IMR-90 (cell line): ENCODE measurements around the gene DNMT1. TPM values are rescaled to one million over a fixed set of nuclear protein-coding genes. Genes with fewer than 3 reads are reported as not detected.

Experiments used
- ATAC-seq: fragments of 200-7000 bp; cut with Tn5 transposase; 2 replicates; pipeline ENCODE4 v1.9.1; 2020; ENCODE audit warnings: low read depth, mild to moderate bottlenecking, moderate library complexity
- BruUV-seq: library from RNA; stranded (reverse); fragments of 400-500 nt; replicated peaks from 2 replicates; lab custom pipeline; 2021; lab: Mats Ljungman, UMichigan
- CTCF ChIA-PET: fragments of 300-600 bp; formaldehyde crosslinking; extraction: SDS; loops from one replicate; lab custom pipeline; 2021; ENCODE audit warnings: antibody characterized with exemption; lab: Yijun Ruan, JAX
- POLR2A ChIA-PET: fragments of 300-600 bp; sonication (Branson Sonifier 250); formaldehyde crosslinking; loops from one replicate; lab custom pipeline; 2022; ENCODE audit warnings: antibody characterized with exemption; ENCODE audit not compliant: unreplicated experiment; lab: Charles Lee
- DNase-seq: peaks from one replicate; pipeline ENCODE4 v3.0.0; 2013
- H2AFZ ChIP-seq: replicated peaks from 2 replicates; pipeline ENCODE3; 2013; ENCODE audit warnings: low read length, mild to moderate bottlenecking; ENCODE audit not compliant: poor library complexity
- H2AK5ac ChIP-seq: 2 replicates; pipeline ENCODE4 v1.6.1; 2013; ENCODE audit warnings: low read depth, low read length, inconsistent platforms
- H2AK9ac ChIP-seq: replicated peaks from 2 replicates; pipeline ENCODE3; 2013; ENCODE audit warnings: mild to moderate bottlenecking, low read depth, low read length, moderate library complexity; ENCODE audit not compliant: poor library complexity
- H2BK120ac ChIP-seq: 2 replicates; pipeline ENCODE4 v1.6.1; 2013; ENCODE audit warnings: low read depth, low read length, inconsistent platforms
- H2BK15ac ChIP-seq: 3 replicates; pipeline ENCODE4 v1.6.1; 2013; ENCODE audit warnings: low read depth, low read length, inconsistent platforms
- H2BK20ac ChIP-seq: 2 replicates; pipeline ENCODE4 v1.6.1; 2013; ENCODE audit warnings: low read depth, mild to moderate bottlenecking, inconsistent platforms, low read length, moderate library complexity
- H2BK5ac ChIP-seq: 2 replicates; pipeline ENCODE4 v1.6.1; 2013; ENCODE audit warnings: mild to moderate bottlenecking, low read depth, low read length, inconsistent platforms; ENCODE audit not compliant: poor library complexity, severe bottlenecking
- H3K14ac ChIP-seq: replicated peaks from 2 replicates; pipeline ENCODE4 v1.6.1; 2013; ENCODE audit warnings: low read depth, low read length, inconsistent platforms
- H3K18ac ChIP-seq: 2 replicates; pipeline ENCODE4 v1.6.1; 2013; ENCODE audit warnings: low read depth, low read length, control low read depth
- H3K23ac ChIP-seq: 2 replicates; pipeline ENCODE4 v1.6.1; 2013; ENCODE audit warnings: low read depth, low read length, inconsistent platforms
- H3K27ac ChIP-seq: 2 replicates; pipeline ENCODE4 v1.5.1; 2013; ENCODE audit warnings: mild to moderate bottlenecking, control low read depth, low read length; ENCODE audit not compliant: insufficient read depth
- H3K27me3 ChIP-seq: 2 replicates; pipeline ENCODE4 v1.6.1; 2013; ENCODE audit warnings: low read length; ENCODE audit not compliant: control insufficient read depth, insufficient read depth
- H3K36me3 ChIP-seq: 2 replicates; pipeline ENCODE4 v1.6.1; 2013; ENCODE audit warnings: low read length, mixed read lengths; ENCODE audit not compliant: control insufficient read depth, insufficient read depth
- H3K4ac ChIP-seq: 2 replicates; pipeline ENCODE4 v1.6.1; 2013; ENCODE audit warnings: low read depth, low read length, inconsistent platforms
- H3K4me1 ChIP-seq: 2 replicates; pipeline ENCODE4 v1.6.1; 2013; ENCODE audit warnings: low read length, mixed read lengths; ENCODE audit not compliant: control insufficient read depth, insufficient read depth
- H3K4me2 ChIP-seq: 2 replicates; pipeline ENCODE4 v1.6.1; 2013; ENCODE audit warnings: low read depth, mild to moderate bottlenecking, control low read depth, low read length, moderate library complexity
- H3K4me3 ChIP-seq: 2 replicates; pipeline ENCODE4 v1.5.1; 2013; ENCODE audit warnings: low read depth, mild to moderate bottlenecking, control low read depth, low read length, moderate library complexity; ENCODE audit not compliant: insufficient read depth
- H3K56ac ChIP-seq: 2 replicates; pipeline ENCODE4 v1.6.1; 2013; ENCODE audit warnings: low read length, inconsistent platforms; ENCODE audit not compliant: insufficient read depth; ENCODE audit errors: extremely low read depth
- H3K79me1 ChIP-seq, 2 experiments: 2 replicates each; pipeline ENCODE4 v1.6.1; 2013; ENCODE audit warnings: low read length in 2 of 2, inconsistent platforms in 1 of 2, low read depth in 1 of 2
- H3K9ac ChIP-seq: 2 replicates; pipeline ENCODE4 v1.6.1; 2013; ENCODE audit warnings: low read depth, low read length, control low read depth
- H3K9me1 ChIP-seq: 2 replicates; pipeline ENCODE4 v1.6.1; 2013; ENCODE audit warnings: low read length, inconsistent platforms; ENCODE audit not compliant: insufficient read depth
- H3K9me3 ChIP-seq: 2 replicates; pipeline ENCODE4 v1.6.1; 2013; ENCODE audit warnings: low read length; ENCODE audit not compliant: control insufficient read depth, insufficient read depth
- H4K20me1 ChIP-seq: 2 replicates; pipeline ENCODE4 v1.6.1; 2013; ENCODE audit warnings: low read length, inconsistent platforms; ENCODE audit not compliant: insufficient read depth
- H4K5ac ChIP-seq: 2 replicates; pipeline ENCODE4 v1.6.1; 2013; ENCODE audit warnings: mild to moderate bottlenecking, low read depth, low read length, control low read depth
- H4K8ac ChIP-seq, 2 experiments: 2 replicates each; pipeline ENCODE4 v1.6.1; 2013; ENCODE audit warnings: low read depth in 2 of 2, low read length in 2 of 2, control low read depth in 1 of 2, inconsistent platforms in 1 of 2
- H4K91ac ChIP-seq: 2 replicates; pipeline ENCODE4 v1.6.1; 2013; ENCODE audit warnings: low read depth, low read length, inconsistent platforms; ENCODE audit not compliant: insufficient read depth
- CHD1 ChIP-seq: IDR thresholded peaks from 2 replicates; pipeline ENCODE4 v1.6.1; 2012; ENCODE audit warnings: low read depth, low read length, improper control_type of control experiment
- FOS ChIP-seq: fragments of 150-350 bp; IDR thresholded peaks from 2 replicates; pipeline ENCODE4 v1.6.1; 2016; ENCODE audit warnings: low read depth, low read length
- NFE2L2 ChIP-seq: fragments of 150-350 bp; IDR thresholded peaks from 2 replicates; pipeline ENCODE4 v1.6.1; 2016; ENCODE audit warnings: low read depth, mild to moderate bottlenecking, low read length
- POLR2A ChIP-seq: IDR thresholded peaks from 2 replicates; pipeline ENCODE4 v1.6.1; 2012; ENCODE audit warnings: mild to moderate bottlenecking, low read depth, low read length
- RFX5 ChIP-seq: IDR thresholded peaks from 2 replicates; pipeline ENCODE4 v1.8.0; 2012; ENCODE audit warnings: low read depth, mild to moderate bottlenecking, low read length, moderate library complexity
- SMC3 ChIP-seq: fragments of 150-350 bp; IDR thresholded peaks from 2 replicates; pipeline ENCODE4 v1.6.1; 2016; ENCODE audit warnings: low read depth, mild to moderate bottlenecking, antibody characterized with exemption, low read length, moderate library complexity
- WGBS, 2 experiments: methylation state at CpG; one replicate each; pipeline versions ENCODE4 v1.1.5 to v1.1.7; 2013; ENCODE audit warnings: missing lambda C conversion rate in 2 of 2; ENCODE audit not compliant: insufficient read length in 1 of 2; ENCODE audit errors: extremely low coverage in 2 of 2; 5-methylcytosine and 5-hydroxymethylcytosine counted together
- dilution Hi-C: fragments of 300-500 bp; cut with HindIII; formaldehyde crosslinking; loops from one replicate; pipeline ENCODE4 v1.14.3; 2018; ENCODE audit warnings: low sequenced_read_pairs; ENCODE audit not compliant: unreplicated experiment
- in situ Hi-C: fragments of 300-500 bp; cut with MboI; formaldehyde crosslinking; loops from 3 replicates; pipeline ENCODE4 v1.14.3; 2019; ENCODE audit warnings: low sequenced_read_pairs, inconsistent platforms, mixed read lengths
- intact Hi-C: fragments of 100-400 bp; cut with micrococcal nuclease; formaldehyde crosslinking; loops from 2 replicates; pipeline ENCODE4 v1.10.0; 2022
- polyA plus RNA-seq, 3 experiments: library from polyadenylated mRNA; depleted of rRNA; stranded (reverse); fragments of >200 nt; gene quantifications; 2 replicates each; pipeline ENCODE4 v1.2.3, GENCODE V29; 2012; ENCODE audit warnings: low replicate concordance in 1 of 3
- total RNA-seq: library from RNA; depleted of rRNA; stranded (reverse); fragments of >200 nt; gene quantifications from 2 replicates; pipeline ENCODE4 v1.2.3, GENCODE V29; 2012
- TF ChIP-seq, protein P1 (sequence below): fragments of 150-350 bp; IDR thresholded peaks from 2 replicates; pipeline ENCODE4 v1.6.1; 2017; ENCODE audit warnings: mild to moderate bottlenecking, antibody characterized with exemption, low read length, low read depth
- TF ChIP-seq, protein P2 (sequence below): conservative IDR thresholded peaks from 2 replicates; pipeline ENCODE4 v1.5.1; 2012; ENCODE audit warnings: mild to moderate bottlenecking, low read depth, low read length, improper control_type of control experiment

DNMT1 gene
- total and polyA plus RNA-seq, 2 of the 4 experiments (the other 2 are of a cell fraction): 26.2 to 83.6 TPM

DNA sequence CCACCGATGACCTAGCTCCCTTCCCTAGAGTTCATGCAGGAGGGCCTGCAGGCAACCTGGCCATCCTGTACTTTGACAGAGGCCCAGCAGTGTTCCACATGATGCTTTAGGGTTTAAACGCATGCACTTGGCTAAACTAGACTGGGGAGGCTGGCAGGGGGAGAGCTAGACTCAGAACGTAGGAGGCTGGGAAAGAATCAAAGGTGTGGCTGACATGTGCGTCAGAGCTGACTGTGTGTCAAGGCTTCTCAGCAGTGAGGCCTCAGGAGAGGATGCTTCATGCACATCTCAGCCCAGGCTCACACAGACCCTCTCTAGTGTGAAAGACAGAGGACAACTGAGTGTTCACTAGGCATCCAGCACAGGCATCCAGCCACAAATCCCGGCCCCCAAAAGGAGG lies 28.7 kb downstream of the DNMT1 start:
- DNase-seq: no peak
- no peak overlapping the region for H2AK5ac ChIP-seq
- no peak overlapping the region for H3K18ac ChIP-seq
- intact Hi-C loops: no loop called here
- H3K36me3 ChIP-seq: peaks cover 55% of the 10 kb centered on the region
- H4K8ac ChIP-seq: no peak overlapping the region
- no peak overlapping the region for H3K27ac ChIP-seq
- no peak for TF ChIP-seq SMC3
- no peak for TF ChIP-seq POLR2A
- no peak for TF ChIP-seq RFX5
- TF ChIP-seq, protein P1, sequence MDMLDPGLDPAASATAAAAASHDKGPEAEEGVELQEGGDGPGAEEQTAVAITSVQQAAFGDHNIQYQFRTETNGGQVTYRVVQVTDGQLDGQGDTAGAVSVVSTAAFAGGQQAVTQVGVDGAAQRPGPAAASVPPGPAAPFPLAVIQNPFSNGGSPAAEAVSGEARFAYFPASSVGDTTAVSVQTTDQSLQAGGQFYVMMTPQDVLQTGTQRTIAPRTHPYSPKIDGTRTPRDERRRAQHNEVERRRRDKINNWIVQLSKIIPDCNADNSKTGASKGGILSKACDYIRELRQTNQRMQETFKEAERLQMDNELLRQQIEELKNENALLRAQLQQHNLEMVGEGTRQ: no peak
- TF ChIP-seq, protein P2, sequence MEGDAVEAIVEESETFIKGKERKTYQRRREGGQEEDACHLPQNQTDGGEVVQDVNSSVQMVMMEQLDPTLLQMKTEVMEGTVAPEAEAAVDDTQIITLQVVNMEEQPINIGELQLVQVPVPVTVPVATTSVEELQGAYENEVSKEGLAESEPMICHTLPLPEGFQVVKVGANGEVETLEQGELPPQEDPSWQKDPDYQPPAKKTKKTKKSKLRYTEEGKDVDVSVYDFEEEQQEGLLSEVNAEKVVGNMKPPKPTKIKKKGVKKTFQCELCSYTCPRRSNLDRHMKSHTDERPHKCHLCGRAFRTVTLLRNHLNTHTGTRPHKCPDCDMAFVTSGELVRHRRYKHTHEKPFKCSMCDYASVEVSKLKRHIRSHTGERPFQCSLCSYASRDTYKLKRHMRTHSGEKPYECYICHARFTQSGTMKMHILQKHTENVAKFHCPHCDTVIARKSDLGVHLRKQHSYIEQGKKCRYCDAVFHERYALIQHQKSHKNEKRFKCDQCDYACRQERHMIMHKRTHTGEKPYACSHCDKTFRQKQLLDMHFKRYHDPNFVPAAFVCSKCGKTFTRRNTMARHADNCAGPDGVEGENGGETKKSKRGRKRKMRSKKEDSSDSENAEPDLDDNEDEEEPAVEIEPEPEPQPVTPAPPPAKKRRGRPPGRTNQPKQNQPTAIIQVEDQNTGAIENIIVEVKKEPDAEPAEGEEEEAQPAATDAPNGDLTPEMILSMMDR: no peak
- no peak for TF ChIP-seq FOS
- TF ChIP-seq NFE2L2: no peak
- TF ChIP-seq CHD1: no peak
- no peak overlapping the region for H3K4me3 ChIP-seq
- H4K91ac ChIP-seq: no peak overlapping the region
- H3K79me1 ChIP-seq: peaks cover 16 to 25% of the 10 kb centered on the region in 2 experiments; a peak in 3 of 4 replicates
- H3K56ac ChIP-seq: no peak overlapping the region
- no peak overlapping the region for H2BK15ac ChIP-seq
- ChIA-PET POLR2A (no interaction called here), CTCF (no interaction called here)
- dilution Hi-C loops: no loop called here
- H3K27me3 ChIP-seq: no peaks in the 10 kb centered on the region
- no peak overlapping the region for H3K23ac ChIP-seq
- in situ Hi-C loops: no loop called here
- no peak overlapping the region for H2AFZ ChIP-seq
- ATAC-seq: no peak
- H2BK120ac ChIP-seq: no peak overlapping the region
- no peak overlapping the region for H3K14ac ChIP-seq
- no peaks in the 10 kb centered on the region for H3K9me1 ChIP-seq
- no peak overlapping the region for H3K9ac ChIP-seq
- H4K5ac ChIP-seq: no peak overlapping the region
- no peak overlapping the region for H3K4me2 ChIP-seq
- no peak overlapping the region for H3K4ac ChIP-seq
- H2AK9ac ChIP-seq: no peak overlapping the region
- WGBS, 2 experiments: 88% methylated on average over 3 of the region's 5 CpGs; no CpG with 5 or more reads in 1 of the 2 experiments
- H2BK5ac ChIP-seq: no peak overlapping the region
- no peaks in the 10 kb centered on the region for H3K9me3 ChIP-seq
- H4K20me1 ChIP-seq: 0 out of 2 replicates have a peak, but pooled peaks cover 4% of the 10 kb centered on the region
- BruUV-seq: no TSS peak
- no peak overlapping the region for H2BK20ac ChIP-seq
- no peaks in the 10 kb centered on the region for H3K4me1 ChIP-seq
